Stimulated activated CD4-positive, alpha-beta T cell treated with anti-CD3 and anti-CD28 coated beads, Interleukin-2, amount 100 ng/mL, for 48 hours (primary cell): ENCODE measurements around the gene GRB2.
A peak's percentile ranks its signal among the peaks of the same experiment; 100 is the strongest.
"Not testable (repeated sequence)": the region's sequence is repeated elsewhere in the genome, so short reads cannot be mapped to it uniquely, and the experiment has no call there.

Source experiments
- DNase-seq, 2 donors: peaks; one replicate each; pipeline ENCODE4 v3.0.0-alpha.2; 2020

GRB2 gene

DNA sequence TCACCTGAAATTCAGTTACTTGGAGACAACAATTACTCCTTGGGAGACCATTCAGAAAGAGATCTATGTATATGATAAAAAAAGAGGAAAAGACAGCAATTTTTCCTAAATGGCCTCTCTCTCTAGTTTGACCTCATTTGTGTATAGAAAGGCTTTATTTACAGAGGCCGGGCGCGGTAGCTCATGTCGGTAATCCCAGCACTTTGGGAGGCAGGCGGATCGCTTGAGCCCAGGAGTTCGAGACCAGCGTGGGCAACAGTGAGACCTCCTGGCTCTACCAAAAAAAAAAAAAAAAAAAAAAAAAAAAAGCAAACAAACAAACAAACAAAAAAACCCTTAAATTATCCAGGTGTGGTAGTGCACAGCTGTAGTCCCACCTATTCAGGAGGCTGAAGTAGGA, 20.7 kb downstream of the GRB2 start:
- DNase-seq, result no peak

- DNase-seq, result no peak
Measured at GRCh38 chr17:75383842-75384195, 21.7 kb downstream of the GRB2 start.

DNA sequence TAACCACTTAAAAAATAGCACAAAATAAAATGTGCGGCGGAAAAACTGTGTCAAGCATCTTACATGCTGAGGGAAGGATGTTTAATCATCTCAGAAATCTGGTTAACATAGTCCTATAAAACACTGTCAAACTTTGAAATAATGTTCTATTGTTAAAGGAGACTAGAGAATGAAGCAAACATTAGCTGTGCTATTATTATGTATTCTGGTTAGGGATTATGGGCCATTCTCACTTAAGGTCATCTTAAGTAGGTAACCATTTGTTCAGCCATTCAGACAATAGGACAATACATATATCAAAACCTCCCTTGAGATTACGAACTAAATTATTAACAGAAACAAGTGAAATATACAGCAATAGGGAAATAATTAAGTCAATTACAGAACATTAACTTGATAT, 24.7 kb downstream of the GRB2 start:
- DNase-seq, result no peak

DNA sequence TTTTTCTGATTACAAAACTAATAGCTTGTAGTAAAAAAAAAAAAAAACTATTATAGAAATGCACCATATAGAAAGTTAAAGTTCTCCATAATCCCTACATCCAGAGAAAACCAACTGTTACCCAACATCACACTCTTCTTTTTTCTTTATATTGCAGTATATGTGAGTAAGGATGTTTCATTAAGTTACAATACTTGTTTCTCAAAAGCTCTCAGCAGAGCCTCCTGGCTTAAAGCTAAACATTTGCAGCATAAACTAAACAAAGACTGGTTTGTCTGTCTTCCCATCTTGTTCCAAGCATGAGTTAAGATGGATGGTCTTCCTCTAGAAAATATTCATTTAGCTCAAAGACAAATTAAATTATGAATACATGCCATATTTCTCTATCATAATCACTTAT, 25.2 kb downstream of the GRB2 start:
- DNase-seq, result no peak

DNA sequence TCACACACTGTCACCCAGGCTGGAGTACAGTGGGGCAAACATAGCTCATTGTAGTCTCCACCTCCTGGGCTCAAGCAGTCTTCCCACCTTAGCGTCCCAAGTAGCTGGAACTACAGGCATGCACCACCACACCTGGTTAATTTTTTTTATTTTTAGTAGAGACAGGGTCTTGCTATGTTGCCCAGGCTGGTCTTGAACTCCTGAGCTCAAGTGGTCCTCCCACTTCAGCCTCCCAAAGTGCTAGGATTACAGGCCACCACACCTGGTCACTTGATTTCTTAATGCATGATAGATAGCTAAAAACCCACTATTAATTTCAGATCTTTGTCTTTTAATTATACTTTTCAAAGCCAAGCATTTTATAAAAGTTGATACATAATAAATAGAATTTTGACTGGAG, 26.1 kb downstream of the GRB2 start:
- DNase-seq, result not testable (repeated sequence)

GRCh38 chr17:75373280-75373679, 32.2 kb downstream of the GRB2 start:
- no peak for DNase-seq

DNA sequence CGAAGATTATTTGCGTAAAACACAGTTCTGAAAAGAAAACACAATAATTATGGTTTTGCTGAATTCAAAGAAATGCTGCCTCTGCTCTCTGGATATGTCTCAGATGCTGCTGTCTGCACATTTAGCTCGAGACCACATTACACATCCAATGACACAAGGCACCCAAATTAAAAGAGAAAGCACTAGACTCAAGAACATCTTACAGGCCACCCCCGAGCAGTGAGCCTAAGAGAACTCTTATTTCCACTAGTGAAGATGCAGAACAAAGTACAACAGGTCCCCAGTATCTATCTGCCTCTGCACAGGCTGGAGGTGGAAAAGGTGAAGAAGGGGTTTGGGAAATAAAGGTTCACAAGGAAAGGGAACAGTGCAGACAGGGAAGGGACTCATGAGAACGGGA, 33.5 kb downstream of the GRB2 start:
- DNase-seq, result peak in 1 of 2 donors; percentile 9

DNA sequence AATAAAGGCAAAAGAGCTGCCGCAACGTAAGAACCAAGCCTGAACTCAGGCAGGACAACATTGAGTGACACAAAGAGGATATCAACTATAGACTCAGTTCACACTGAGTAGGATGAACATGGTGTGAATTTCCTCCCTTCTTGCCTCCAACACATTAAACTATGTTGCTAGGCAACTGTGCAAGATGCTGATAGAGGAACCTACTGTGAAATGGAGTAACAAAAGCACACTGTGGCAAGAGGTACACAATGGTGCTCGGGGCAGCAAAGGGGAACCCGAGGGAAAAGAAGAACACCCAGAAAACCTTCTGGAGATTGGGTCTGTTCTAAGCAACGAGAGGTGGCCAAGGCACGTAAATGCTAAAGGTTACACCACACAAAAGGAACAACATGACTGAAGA, 34.1 kb downstream of the GRB2 start:
- no peak for DNase-seq

DNA sequence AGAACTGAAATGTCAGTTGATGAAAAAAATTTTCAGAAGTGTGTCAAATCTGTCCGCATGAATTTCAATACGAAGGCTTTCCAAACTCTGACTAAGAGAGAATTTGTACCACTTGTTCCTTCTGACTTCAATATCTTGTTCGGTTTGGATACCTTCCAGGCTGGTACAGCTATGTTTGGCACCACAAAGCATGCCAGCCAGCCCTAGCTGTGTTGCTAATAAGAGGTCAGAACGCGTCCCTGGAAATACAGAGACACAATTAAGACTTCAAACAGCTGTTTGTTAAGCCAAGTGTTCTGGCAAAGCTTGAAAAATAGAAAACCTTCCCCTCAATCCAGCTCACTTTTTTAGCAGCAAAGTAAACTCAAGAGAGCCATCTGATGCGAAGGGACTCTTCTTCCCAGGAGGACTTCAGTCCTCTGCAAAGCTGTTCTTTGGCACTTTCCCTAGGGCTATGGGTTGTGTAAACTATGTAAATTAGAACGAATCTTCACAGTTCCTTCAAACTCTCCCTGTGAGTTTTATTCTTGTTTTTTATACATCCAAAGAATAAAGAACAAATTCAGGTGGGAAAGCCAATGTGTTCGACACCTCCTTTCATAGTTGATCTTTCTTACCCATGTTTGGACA, 35.1 kb downstream of the GRB2 start:
- DNase-seq, result no peak

DNA sequence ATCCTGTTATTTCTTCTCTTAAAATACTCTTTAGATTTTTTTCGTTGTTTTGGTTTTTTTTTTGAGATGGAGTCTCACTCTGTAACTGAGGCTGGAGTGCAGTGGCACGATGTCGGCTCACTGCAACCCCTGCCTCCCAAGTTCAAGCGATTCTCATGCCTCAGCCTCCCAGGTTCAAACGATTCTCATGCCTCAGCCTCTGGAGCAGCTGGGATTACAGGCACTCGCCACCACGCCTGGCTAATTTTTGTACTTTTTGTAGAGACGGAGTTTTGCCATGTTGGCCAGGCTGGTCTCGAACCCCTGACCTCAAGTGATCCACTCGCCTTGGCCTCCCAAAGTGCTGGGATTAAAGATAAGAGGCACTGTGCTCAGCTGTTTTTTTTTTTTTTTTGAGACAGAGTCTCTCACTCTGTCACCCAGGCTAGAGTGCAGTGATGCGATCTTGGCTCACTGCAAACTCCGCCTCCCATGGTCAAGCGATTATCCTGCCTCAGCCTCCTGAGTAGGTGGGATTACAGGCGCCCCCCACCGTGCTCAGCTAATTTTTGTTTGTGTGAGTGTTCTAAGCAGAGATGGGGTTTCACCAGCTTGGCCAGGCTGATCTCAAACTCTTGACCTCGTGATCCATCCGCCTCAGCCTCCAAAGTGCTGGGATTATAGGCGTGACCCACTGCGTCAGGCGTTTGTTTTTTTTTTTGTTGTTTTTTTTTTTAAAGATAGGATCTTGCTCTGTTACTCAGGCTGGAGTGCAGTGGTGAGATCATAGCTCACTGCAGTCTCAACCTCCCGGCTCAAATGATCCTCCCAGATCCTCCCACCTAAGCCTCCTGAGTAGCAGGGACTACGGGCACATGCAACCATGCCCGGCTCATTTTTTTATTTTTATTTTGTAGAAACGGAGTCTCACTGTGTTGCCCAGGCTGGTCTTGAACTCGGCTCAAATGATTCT, 37.4 kb downstream of the GRB2 start:
- DNase-seq, result not testable (repeated sequence)

DNA sequence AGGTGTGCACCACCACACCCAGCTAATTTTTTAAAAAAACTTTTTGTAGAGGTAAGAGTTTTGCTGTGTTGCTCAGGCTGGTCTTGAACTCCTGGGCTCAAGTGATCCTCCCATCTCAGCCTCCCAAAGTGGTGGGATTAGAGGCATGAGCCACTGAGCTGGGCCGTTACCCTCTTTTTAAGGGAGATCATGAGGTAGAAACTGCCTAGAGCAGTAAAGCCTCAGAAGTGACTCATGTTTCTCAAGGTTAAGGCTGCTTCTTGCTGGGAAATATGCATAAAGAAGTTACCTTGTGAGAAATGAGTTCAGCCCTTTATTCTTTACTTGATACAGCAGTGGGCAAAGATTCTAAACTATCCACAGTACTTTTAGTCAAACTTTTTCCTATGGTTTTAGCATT, 38.2 kb downstream of the GRB2 start:
- DNase-seq, result no peak

DNA sequence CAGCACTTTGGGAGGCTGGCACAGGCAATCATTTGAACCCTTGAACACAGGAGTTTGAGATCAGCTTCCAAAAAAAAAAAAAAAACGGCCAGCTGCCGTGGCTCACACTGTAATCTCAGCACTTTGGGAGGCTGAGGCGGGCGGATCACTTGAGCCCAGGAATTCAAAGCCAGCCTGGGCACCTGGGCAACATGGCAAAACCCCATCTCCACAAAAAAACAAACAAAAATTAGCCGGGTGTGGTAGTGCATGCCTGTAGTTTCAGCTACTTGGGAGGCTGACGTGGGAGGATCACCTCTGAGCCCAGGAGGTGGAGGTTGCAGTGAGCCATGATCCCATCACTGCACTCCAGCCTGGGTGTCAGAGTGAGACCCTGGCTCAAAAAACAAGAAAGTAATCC, 39.0 kb downstream of the GRB2 start:
- DNase-seq, result no peak

- DNase-seq, result no peak
Measured at GRCh38 chr17:75365931-75366275, 39.6 kb downstream of the GRB2 start.

DNA sequence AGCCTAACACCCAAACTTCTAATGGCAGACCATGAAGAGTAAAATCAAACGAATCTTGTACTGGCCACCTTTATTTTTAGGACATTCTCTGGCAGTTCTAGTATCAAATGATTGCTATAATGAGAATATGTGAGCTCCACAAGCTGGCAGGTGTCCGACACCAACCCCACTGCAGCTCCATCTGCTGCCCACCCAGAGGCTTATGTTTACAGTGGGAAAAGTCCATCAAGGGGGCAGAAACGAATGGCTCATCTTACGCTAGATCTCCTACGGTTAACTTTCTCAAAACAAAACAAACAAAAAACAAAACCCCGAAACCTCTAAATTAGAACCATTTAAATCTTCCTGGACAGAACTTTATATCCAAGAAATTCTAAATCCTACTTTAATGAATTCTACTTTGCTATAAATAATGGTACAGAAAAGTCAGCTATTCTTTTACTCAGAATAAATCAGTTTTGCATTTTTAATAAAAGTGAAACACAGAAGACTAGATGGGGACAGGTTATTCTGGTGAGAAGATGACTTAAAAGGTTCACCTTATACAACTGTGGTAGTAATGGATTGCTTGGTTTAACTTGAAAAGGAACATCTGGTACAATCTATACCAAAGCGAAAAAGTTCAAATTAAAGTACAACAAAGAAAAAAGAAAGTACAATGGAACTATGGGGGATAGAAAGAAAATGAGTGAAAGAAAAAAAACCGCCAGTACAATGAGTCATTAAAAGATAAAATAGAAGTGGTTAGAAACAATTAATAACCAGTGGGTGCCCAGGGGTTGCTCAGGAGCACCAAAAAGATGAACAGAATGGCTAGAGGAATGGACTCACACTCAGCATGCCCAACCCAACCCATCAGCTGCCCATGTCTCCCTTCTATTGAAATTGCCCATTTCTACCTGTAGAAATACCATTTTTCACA, 40.2 kb downstream of the GRB2 start:
- no peak for DNase-seq

GRCh38 chr17:75364078-75364477, 41.4 kb downstream of the GRB2 start:
- DNase-seq, result no peak

DNA sequence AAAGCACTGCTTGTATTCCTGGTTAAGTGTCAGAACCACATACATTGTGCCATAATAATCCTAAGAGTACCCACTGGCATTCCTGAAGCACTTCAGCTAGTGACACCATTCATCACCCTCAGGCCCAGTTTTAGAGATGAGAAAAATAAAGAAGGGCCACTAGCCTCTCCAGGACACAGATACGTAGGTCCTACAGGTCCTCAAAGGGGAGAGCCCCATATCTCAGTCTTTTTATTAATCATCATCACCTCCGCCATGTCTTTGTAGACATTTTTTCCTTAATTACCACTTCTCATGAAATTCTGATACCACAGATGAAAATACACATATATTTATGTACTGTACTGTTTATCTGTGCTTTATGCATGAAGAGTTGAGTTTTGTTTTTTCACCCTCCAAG, 43.5 kb downstream of the GRB2 start:
- DNase-seq, result no peak

GRCh38 chr17:75361344-75361743, 44.1 kb downstream of the GRB2 start:
- no peak for DNase-seq

DNA sequence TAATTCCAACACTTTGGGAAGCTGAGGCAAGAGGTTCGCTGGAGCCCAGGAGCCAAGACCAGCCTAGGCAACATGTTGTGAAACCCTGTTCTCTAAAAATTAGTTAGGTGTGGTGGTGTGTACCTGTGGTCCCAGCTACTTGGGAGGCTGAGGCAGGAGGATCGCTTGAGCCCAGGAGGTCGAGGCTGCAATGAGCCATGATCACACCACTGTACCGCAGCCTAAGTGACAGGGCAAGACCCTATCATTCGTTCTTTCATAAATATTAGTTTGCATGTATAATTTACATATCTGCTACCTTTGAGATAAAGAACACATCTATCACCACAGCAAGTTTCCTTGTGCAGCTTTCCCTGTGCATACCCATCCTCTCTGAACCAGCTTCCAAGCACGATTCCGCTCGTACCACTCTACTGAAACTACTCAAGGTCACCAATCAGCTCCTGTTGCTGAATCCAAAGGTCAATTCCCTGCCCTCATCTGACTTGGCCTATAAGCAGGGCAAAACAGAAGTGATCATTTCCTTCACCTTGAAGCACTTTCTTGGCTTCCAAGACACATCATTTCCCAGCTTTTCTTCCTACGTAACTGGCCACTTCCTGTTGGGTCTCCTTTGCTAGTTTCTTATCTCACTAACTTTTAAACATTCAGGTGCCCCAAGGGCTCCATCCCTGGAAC, 49.1 kb downstream of the GRB2 start:
- DNase-seq, result no peak

- DNase-seq, result no peak
Measured at GRCh38 chr17:75353176-75353575, 52.3 kb downstream of the GRB2 start.

GRCh38 chr17:75352079-75352569, 53.4 kb downstream of the GRB2 start:
- no peak for DNase-seq

GRCh38 chr17:75350706-75351105, 54.8 kb downstream of the GRB2 start:
- no peak for DNase-seq

DNA sequence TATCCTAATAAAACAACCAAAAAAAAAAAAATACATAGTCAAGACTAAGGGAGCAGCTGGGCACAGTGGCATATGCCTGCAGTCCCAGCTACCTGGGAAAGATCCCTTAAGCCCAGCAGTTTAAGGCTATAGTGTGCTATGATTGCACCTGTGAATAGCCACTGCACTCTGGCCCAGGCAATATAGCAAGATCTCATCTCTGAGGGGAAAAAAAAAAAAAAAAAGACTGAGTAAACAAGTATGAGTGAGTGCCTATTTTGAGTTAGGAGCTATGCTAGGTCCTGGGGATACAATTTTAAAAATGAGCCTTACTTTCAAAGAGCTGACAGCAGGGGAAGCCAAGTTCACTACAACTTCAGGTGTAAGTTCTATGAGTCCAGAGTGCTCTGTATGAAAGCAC, 55.4 kb downstream of the GRB2 start:
- no peak for DNase-seq

- DNase-seq, result no peak
Measured at GRCh38 chr17:75349589-75349988, 55.9 kb downstream of the GRB2 start.
